ENCODE data around the gene PNMA6E.

DNA sequence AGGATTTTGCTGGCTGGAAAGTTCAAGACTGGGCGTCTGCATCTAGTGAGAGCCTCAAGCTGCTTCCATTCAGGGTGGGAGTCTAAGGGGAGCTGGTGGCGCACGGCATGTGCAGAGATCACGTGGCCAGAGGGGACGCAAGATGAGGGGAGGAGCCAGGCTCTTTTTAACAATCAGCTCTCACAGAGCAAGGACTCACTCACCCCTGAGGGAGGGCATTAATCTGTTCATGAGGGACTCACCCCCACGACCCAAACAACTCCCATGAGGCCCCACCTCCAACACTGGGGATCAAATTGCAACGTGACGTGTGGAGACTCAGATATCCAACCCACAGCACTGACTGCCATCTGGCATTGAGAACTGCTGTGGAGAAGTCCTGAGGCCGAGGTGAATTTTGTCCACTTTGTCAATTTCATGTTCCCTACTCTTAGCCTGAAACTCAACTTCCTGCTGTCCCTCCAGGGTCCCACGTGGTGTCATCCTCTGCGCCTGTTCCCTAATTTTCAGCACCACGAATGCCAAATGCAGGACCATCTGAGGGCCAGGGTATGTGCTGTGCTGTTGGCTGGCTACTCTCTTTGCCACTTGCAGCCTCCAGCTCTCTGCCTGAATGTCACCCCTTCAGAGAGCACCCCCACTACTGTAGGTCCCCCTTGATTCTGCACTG is 15.8 kb upstream of the PNMA6E start:
- TF ChIP-seq POLR2A (IDR thresholded peaks at IDR 0.05; ENCODE audit: extremely low read depth, insufficient read length) (no peak), MYC (IDR thresholded peaks at IDR 0.05; ENCODE audit: low read depth, low read length) (no peak)
- TF ChIP-seq, protein P1, sequence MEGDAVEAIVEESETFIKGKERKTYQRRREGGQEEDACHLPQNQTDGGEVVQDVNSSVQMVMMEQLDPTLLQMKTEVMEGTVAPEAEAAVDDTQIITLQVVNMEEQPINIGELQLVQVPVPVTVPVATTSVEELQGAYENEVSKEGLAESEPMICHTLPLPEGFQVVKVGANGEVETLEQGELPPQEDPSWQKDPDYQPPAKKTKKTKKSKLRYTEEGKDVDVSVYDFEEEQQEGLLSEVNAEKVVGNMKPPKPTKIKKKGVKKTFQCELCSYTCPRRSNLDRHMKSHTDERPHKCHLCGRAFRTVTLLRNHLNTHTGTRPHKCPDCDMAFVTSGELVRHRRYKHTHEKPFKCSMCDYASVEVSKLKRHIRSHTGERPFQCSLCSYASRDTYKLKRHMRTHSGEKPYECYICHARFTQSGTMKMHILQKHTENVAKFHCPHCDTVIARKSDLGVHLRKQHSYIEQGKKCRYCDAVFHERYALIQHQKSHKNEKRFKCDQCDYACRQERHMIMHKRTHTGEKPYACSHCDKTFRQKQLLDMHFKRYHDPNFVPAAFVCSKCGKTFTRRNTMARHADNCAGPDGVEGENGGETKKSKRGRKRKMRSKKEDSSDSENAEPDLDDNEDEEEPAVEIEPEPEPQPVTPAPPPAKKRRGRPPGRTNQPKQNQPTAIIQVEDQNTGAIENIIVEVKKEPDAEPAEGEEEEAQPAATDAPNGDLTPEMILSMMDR (IDR thresholded peaks at IDR 0.05; ENCODE audit: low read depth, low read length): no peak
- TF ChIP-seq, protein P2, sequence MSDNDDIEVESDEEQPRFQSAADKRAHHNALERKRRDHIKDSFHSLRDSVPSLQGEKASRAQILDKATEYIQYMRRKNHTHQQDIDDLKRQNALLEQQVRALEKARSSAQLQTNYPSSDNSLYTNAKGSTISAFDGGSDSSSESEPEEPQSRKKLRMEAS (IDR thresholded peaks at IDR 0.05; ENCODE audit: low read depth, low read length): no peak
